Activated T-cell treated with anti-CD3 and anti-CD28 coated beads, Interleukin-2, amount 50 U/mL, for 1 hour (primary cell): ENCODE data around the gene PRDM7.
A peak's percentile ranks its signal among the peaks of the same experiment; 100 is the strongest.

Experiments used
- DNase-seq: peaks from one replicate; pipeline ENCODE4 v3.0.0-alpha.2; 2020

The PRDM7 gene

DNA sequence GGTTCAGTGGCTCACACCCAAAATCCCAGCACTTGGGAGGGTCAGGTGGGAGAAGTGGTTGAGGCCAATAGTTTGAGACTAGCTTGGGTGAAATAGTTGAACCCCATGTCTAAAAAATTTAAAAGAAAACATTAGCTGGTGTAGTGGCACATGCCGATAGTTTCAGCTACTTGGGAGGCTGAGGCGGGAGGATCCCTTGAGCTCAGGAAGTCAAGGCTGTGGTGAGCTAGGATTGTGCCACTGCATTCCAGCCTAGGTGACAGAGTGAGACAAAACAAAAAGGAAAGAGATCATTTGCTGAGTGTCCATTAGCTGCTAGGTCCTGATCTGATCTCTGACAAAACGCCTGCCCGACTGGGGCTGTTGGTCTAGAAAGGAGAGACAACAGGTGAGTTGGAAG is 43.7 kb downstream of the PRDM7 start:
- no peak for DNase-seq

DNA sequence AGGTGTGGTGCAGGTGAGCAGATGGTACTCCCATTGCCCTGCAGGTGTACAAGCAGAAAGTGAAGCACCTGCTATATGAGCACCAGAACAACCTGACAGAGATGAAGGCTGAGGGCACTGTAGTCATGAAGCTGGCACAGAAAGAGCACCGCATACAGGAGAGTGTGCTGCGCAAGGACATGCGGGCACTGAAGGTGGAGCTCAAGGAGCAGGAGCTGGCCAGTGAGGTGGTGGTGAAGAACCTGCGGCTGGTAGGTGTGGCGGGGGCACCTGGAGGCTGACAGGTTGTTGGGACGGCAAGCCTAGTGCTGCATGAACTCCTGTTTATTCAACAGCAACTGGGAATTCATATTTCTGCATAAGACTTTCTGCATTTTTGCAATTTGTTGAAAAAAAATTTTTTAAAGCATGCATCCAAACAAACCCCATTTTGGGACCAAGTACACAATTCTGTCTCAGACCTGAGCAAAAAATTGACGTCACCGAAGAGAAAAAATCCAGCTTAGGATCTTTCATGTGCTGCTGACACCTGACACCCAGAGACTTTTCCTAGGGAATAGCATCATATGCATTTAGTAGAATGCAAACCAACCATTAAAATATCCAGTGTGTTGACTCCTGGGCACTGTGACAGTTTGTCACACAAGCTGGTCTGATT is 44.3 kb downstream of the PRDM7 start:
- DNase-seq, result no peak

- DNase-seq, result no peak
Observed at GRCh38 chr16:90031931-90032673, 45.0 kb downstream of the PRDM7 start.

- DNase-seq, result no peak
Observed at GRCh38 chr16:90031186-90031930, 45.8 kb downstream of the PRDM7 start.

DNA sequence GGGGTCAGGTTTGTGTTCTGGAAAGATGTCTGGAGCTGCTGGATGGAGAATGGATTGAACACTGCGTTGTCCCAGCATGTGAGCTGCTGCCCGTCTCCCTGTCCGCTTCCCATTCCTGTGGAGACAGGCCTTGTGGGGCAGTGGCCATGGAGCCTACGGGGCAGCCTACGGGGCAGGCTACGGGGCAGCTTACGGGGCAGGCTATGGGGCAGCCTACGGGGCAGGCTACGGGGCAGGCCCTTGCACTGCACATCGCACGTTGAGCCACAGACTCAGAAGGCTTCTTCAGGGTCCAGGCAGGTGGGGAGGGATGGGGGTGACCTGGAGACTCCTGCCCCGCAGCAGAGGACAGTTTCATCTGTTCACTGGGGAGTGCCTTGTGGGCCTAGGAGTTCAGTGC is 48.1 kb downstream of the PRDM7 start:
- DNase-seq, result no peak

- DNase-seq, result no peak
Observed at GRCh38 chr16:90027611-90028010, 49.5 kb downstream of the PRDM7 start.

DNA sequence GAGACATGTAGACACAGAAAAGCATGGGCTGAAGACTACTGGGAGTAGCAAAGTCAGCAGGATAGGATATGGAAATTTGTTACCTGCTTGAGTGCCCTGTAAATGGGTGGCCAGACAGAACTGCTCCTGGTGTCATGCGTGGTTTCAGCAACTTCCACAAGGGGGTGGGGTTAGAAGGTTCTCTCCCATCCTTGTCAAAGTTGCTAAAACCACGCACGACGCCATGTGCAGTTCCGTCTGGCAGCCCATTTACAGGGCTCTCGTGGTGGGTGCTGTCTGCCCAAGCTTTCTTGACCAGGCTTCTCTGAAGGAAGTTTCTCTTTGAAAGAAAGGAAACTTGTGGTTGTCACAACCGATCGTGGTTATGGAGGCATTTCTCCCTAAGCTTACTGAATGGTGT is 51.0 kb downstream of the PRDM7 start:
- DNase-seq, result no peak

GRCh38 chr16:90023078-90023447 is 54.1 kb downstream of the PRDM7 start:
- DNase-seq, result no peak

GRCh38 chr16:90022209-90023077 is 54.7 kb downstream of the PRDM7 start:
- DNase-seq, result peak; percentile 75

GRCh38 chr16:90020838-90021382 is 56.2 kb downstream of the PRDM7 start:
- no peak for DNase-seq

GRCh38 chr16:90020260-90020837 is 56.8 kb downstream of the PRDM7 start:
- DNase-seq, result no peak

- peak; percentile 63 for DNase-seq
Observed at GRCh38 chr16:90019543-90020259, 57.4 kb downstream of the PRDM7 start.

- DNase-seq, result peak; percentile 29
Observed at GRCh38 chr16:90018652-90019542, 58.2 kb downstream of the PRDM7 start, which contains the start of gene DBNDD1. DBNDD1 (minus strand) TSS chr16:90019456; CDS start chr16:90019341, 115 bp downstream.

- no peak for DNase-seq
Observed at GRCh38 chr16:90018297-90018651, 58.9 kb downstream of the PRDM7 start.

- no peak for DNase-seq
Observed at GRCh38 chr16:90016339-90016950, 60.7 kb downstream of the PRDM7 start.

- DNase-seq, result no peak
Observed at GRCh38 chr16:90015586-90016338, 61.4 kb downstream of the PRDM7 start.

GRCh38 chr16:90012991-90013745 is 64.0 kb downstream of the PRDM7 start:
- no peak for DNase-seq

DNA sequence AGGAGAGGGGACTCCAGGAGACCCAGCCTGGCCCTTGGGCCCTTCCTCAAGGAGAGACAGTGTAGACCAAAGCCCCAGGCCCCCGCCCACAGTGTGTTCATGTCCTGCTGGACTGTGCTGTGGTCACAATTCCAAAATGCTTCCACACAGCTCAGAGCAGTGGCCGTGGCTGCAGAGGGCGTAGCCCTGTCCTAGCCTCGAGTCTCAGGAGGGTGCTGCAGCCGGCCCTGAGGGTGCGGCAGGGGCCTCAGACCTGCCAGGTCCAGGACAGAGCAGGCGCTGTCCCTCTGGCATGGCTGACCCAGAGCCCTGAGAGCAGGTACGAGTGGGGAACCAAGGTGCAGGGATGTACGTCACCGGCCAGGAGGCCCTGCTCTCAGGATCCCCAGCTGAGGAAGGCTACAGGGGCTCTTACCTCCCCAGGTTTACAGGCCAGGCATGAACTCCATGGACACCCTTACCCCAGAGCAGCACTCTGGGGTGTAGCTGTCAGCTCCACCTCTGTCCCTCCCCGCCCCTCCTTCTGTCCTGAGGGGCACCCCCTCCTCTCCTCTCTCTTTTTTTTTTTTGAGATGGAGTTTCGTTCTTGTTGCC is 65.1 kb downstream of the PRDM7 start:
- no peak for DNase-seq
